Stimulated activated CD8-positive, alpha-beta memory T cell treated with anti-CD3 and anti-CD28 coated beads, Interleukin-15, amount 100 ng/mL, for 24 hours (primary cell): Measurements from ENCODE around the gene HNRNPC.
"Not testable (repeated sequence)": the region's sequence is repeated elsewhere in the genome, so short reads cannot be mapped to it uniquely, and the experiment has no call there.

Experiments
- DNase-seq: peaks from one replicate; pipeline ENCODE4 v3.0.0-alpha.2; 2020; ENCODE audit warnings: low read depth

Gene HNRNPC

GRCh38 chr14:21191809-21192446 lies 77.3 kb downstream of the HNRNPC start:
- no peak for DNase-seq

- DNase-seq, result no peak
These were observed 77.9 kb downstream of the HNRNPC start for GRCh38 chr14:21191261-21191808.

GRCh38 chr14:21185491-21185890 lies 83.8 kb downstream of the HNRNPC start:
- DNase-seq, result no peak

- no peak for DNase-seq
These were observed 85.0 kb downstream of the HNRNPC start for GRCh38 chr14:21184254-21184653.

- no peak for DNase-seq
These were observed 87.1 kb downstream of the HNRNPC start for GRCh38 chr14:21182166-21182565.

DNA sequence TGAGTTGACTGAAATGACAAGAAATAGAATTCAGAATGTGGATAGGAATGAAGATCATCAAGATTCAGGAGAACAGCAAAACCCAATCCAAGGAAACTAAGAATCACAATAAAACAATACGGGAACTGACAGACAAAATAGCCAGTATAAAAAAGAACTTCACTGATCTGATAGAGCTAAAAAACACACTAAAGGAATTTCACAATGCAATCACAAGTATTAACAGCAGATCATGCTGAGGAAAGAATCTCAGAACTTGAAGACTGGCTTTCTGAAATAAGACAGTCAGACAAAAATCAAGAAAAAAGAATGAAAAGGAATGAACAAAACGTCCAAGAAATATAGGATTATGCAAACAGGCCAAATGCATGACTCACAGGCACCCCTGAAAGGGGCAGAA lies 98.1 kb downstream of the HNRNPC start:
- DNase-seq, result no peak

- no peak for DNase-seq
These were observed 99.7 kb downstream of the HNRNPC start for GRCh38 chr14:21169573-21169972.

- DNase-seq, result no peak
These were observed 101.2 kb downstream of the HNRNPC start for GRCh38 chr14:21168055-21168454.

DNA sequence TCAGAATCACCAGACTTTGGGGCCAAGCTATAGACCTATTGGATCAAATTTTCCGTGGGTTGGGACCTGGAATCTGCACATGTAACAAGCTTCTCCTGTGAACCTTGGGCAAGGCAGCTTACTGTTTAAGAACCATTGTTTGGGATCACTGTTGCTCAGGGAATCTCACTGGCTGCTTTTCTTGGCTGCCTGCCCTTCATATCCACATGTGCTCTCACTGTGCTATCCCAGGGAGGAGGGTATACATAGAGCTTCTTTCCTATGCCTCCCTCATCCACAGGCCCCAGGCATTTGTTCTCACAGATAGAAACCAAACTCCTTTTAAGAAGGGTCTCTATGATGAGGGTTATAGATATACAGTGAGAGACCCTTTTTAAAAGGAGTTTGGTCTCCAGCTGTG lies 103.6 kb downstream of the HNRNPC start:
- DNase-seq, result not testable (repeated sequence)

DNA sequence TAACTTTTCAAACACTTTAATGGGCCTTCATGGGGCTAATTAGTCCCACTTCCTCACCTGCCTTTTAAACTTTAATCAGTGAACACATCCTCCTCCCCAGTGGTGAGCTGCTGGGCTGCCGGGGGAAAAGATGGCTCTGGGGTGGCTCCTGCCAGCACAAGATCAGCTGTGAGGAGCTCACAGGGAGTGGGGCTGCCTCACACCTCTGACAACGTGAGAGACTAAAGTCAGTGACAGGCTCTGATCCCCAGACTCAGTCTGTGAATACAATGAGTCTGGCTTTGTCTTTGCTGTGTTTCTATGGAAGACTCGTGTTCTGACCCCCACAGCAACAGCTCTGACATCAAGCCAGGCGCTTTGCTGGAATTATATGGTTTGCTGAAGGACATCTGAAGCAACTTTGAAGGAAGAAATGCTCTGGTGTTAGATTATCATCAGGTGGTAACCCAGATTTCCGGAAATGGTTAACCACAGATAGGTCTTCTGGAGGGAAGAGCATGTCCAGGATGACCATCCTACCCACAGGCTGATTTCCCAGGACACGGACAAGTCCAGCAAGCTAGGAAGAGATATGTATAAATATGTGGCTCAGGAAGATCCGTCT lies 104.1 kb downstream of the HNRNPC start:
- not testable (repeated sequence) for DNase-seq

GRCh38 chr14:21163871-21164291 lies 105.4 kb downstream of the HNRNPC start:
- no peak for DNase-seq

DNA sequence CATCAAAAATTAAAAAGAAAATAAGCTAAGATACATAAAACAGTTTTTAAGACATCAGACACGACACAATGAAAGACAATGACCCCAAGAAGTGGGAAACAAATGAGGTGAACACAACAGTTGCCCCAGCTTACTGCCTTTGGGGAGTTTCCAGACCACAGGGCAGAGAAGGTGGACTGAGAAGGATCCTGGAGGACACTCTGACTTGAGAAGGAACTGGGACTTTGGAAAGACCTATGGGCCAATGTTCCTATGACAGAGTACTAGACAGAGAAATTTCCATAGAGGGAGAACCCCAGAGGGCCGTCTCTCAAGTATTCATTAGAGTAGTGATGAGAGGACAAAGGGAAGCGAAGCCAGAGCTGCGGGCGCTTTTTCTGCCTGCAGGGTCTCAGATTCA lies 107.2 kb downstream of the HNRNPC start:
- DNase-seq, result no peak

DNA sequence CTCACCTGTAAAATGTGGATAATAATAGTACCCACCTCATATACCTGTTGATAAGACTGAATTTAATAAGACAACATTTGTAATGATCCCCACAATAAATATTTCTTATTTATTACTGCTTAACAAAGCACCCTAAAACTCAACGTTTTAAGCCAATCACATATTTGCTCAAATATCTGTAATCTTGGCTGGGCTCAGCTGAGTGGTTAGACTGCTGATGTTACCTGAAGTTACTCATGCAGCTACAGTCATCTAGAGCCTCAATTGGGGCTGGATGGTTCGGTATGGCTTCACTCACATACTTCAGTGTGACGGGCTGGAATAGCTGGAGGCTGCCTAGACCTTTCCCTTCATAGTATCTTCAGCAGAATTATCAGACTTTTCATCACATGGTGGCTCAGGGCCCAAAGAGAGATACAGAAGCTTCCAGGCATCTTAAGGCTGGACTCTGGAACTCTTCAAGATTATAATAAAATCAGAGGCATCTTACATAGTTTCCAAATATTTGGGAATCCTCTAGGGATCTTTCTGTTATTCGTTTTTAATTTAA lies 109.1 kb downstream of the HNRNPC start:
- DNase-seq, result no peak
